HL-60 (cell line): ENCODE results near the gene COPZ1.

ENCODE experiments used
- DNase-seq, 2 experiments: peaks; one replicate each; pipeline ENCODE4 v3.0.0-alpha.2; 2010 to 2020; ENCODE audit warnings: low read depth in 1 of 2, low spot score in 1 of 2
- H3K27ac ChIP-seq: fragments of 250-450 bp; sonication (Bioruptor Pico); replicated peaks from 2 replicates; pipeline ENCODE4 v1.5.1; 2020; ENCODE audit warnings: mild to moderate bottlenecking, moderate library complexity
- H3K27me3 ChIP-seq: fragments of 250-450 bp; sonication (Bioruptor Pico); 2 replicates; pipeline ENCODE4 v1.5.1; 2021; ENCODE audit warnings: mild to moderate bottlenecking, moderate library complexity; ENCODE audit not compliant: insufficient read depth, poor library complexity, severe bottlenecking
- H3K4me3 ChIP-seq: replicated peaks from 2 replicates; pipeline ENCODE4 v1.5.1; 2011; ENCODE audit warnings: mild to moderate bottlenecking, control low read depth, low read length; ENCODE audit not compliant: insufficient read depth
- GABPA ChIP-seq: IDR thresholded peaks from 2 replicates; pipeline ENCODE4 v1.6.1; 2012; ENCODE audit warnings: low read depth
- POLR2AphosphoS5 ChIP-seq: IDR thresholded peaks from 2 replicates; pipeline ENCODE4 v1.6.1; 2012; ENCODE audit warnings: low read depth
- REST ChIP-seq: IDR thresholded peaks from 2 replicates; pipeline ENCODE4 v1.6.1; 2012; ENCODE audit warnings: low read depth; ENCODE audit not compliant: insufficient replicate concordance
- SPI1 ChIP-seq: IDR thresholded peaks from 2 replicates; pipeline ENCODE4 v1.6.1; 2012; ENCODE audit warnings: low read depth, mild to moderate bottlenecking, borderline replicate concordance
- TF ChIP-seq, protein P1 (sequence below): IDR thresholded peaks from one replicate; pipeline ENCODE4 v1.5.1; 2011; ENCODE audit warnings: low read length, control low read depth, inconsistent platforms; ENCODE audit not compliant: insufficient read depth

COPZ1 gene

GRCh38 chr12:54292083-54292930, 32.6 kb upstream of the COPZ1 start:
- no peak overlapping the region; the same call in 1 of the 2 replicates for H3K27ac ChIP-seq
- no peaks in the 10 kb centered on the region for H3K27me3 ChIP-seq
- H3K4me3 ChIP-seq, result no peak overlapping the region
- peak in 1 of 2 experiments; percentile 17 for DNase-seq
- TF ChIP-seq SPI1 (no peak), REST (no peak), POLR2AphosphoS5 (peak; percentile 48; the same call in 1 of the 2 replicates)

DNA sequence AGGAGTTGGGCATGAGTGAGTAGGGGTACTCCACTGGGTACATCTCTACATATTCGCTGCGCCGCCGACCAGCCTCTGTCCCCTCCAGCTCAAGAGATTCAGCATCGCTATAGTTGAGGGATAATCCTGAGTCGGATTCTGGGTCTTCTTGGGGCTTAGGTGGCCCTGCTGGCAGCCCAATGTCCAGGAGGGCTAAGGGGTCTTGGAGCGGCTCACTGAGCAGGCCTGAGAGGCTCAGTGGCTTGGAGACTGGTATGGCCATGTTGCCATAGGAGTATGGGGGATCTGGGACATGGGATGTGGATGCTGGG, 32.0 kb upstream of the COPZ1 start:
- TF ChIP-seq, protein P1, sequence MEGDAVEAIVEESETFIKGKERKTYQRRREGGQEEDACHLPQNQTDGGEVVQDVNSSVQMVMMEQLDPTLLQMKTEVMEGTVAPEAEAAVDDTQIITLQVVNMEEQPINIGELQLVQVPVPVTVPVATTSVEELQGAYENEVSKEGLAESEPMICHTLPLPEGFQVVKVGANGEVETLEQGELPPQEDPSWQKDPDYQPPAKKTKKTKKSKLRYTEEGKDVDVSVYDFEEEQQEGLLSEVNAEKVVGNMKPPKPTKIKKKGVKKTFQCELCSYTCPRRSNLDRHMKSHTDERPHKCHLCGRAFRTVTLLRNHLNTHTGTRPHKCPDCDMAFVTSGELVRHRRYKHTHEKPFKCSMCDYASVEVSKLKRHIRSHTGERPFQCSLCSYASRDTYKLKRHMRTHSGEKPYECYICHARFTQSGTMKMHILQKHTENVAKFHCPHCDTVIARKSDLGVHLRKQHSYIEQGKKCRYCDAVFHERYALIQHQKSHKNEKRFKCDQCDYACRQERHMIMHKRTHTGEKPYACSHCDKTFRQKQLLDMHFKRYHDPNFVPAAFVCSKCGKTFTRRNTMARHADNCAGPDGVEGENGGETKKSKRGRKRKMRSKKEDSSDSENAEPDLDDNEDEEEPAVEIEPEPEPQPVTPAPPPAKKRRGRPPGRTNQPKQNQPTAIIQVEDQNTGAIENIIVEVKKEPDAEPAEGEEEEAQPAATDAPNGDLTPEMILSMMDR, result no peak
- TF ChIP-seq REST (no peak), GABPA (no peak), SPI1 (no peak), POLR2AphosphoS5 (no peak)
- no peak for DNase-seq
- no peak overlapping the region for H3K4me3 ChIP-seq
- H3K27me3 ChIP-seq, result no peaks in the 10 kb centered on the region
- no peak overlapping the region; the same call in 1 of the 2 replicates for H3K27ac ChIP-seq

DNA sequence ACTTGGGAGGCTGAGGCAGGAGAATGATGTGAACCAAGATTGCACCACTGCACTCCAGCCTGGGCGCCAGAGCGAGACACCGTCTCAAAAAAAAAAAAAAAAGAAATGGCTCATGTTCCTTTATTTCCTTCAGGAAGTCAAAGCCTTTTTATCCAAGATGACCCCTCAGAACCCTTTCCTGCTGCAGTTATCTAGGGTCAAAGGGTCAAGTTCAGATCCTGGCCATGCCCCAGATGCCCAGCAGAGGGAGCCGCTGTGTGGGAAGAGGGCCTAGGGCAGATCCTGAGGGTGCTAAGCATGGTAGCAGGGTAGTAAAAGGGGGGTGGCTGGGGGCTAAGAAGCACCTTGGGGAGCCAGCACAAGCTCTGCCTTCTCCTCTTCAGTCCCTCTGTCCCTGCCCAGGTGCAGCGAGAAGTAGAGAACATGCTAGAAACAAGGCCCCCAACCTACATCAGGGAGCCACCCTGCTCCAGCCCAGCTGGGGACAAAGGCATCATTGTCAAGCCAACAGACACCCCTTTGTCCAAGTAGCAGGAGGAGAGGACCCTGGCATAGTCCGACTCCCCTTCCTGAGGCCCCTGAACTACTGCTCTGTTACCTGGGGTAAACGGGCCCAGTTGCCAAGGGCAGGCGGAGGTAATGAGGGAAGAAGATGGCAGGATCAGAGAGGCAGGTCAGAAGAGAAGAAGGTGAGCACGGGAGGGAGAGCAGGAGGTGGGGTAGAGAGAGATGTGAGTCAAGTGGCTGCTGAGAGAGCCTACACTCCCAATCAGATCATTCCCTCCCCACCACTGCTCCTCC, 30.6 kb upstream of the COPZ1 start:
- TF ChIP-seq, protein P1, result peak; percentile 91
- TF ChIP-seq REST, result no peak
- DNase-seq, result peak in 1 of 2 experiments; percentile 71
- no peak overlapping the region for H3K4me3 ChIP-seq
- H3K27ac ChIP-seq, result peak overlapping the region; percentile 91
- H3K27me3 ChIP-seq, result no peaks in the 10 kb centered on the region
